Testis (tissue), 2 donors: ENCODE results near the gene SNRPD1.

Source experiments
- CTCF ChIP-seq, 3 experiments: fragments of 450-650 bp in 2 of 3; fragments of 200-600 bp in 1 of 3; sonication (generic) in 1 of 3; IDR thresholded peaks; one replicate each; pipeline ENCODE4 v1.5.1; 2016 to 2019; ENCODE audit warnings: antibody characterized with exemption in 3 of 3, mild to moderate bottlenecking in 2 of 3, moderate library complexity in 1 of 3
- POLR2A ChIP-seq: fragments of 450-650 bp; IDR thresholded peaks from one replicate; pipeline ENCODE4 v1.6.1; 2017; ENCODE audit warnings: antibody characterized with exemption, mild to moderate bottlenecking, moderate library complexity

GRCh38 chr18:21678859-21679258 lies 66.7 kb downstream of the SNRPD1 start:
- TF ChIP-seq CTCF (IDR thresholded peaks at IDR 0.05) = no peak
- TF ChIP-seq POLR2A = no peak
